Erythroblast (primary cell): ENCODE data around the gene THBS1.

Experiments used
- DNase-seq, 2 experiments: peaks; one replicate each; lab custom pipeline; 2025; lab: John Stamatoyannopoulos, UW
- GATA1 ChIP-seq: IDR thresholded peaks from 2 replicates; pipeline ENCODE4 v1.6.1; 2011; ENCODE audit warnings: low read depth, mild to moderate bottlenecking, control low read depth, low read length, moderate library complexity
- POLR2A ChIP-seq: IDR thresholded peaks from 2 replicates; pipeline ENCODE4 v1.6.1; 2011; ENCODE audit warnings: mild to moderate bottlenecking, low read length

THBS1 gene

DNA sequence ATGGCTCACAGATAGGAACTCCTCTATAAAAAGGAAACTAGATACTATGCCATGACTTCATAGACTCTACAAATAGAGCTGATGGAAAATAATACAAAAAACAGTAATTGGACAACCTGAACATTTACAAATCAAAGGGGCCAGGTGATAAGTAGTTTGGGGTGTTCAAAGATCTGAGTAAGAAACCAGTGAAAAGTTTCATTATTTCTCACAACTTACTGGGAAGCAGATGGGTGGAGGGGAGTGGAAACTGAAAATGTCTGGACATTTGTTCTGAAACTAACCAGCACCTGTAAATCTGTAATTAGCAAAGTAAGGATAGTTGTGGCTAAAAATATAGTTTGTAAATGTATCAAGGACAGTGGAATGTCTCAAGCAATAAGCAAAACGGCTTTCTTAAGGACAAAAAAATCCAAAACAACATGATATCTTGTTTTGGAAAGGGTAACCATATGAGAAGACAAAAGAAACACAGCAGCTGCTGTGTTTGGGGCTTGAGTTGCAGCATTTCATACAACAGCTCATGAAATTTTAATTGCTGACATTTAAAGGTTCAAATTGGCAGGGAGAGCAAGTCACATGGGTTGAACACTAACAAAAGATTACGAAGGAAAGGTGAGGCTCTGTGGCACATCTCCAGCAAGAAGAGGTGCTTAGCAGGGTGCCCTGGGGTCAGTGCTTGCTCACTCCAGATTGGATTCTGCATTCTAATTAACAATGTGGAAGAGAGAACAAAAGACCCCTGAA, 26.8 kb upstream of the THBS1 start:
- TF ChIP-seq GATA1 (no peak), POLR2A (no peak)
- DNase-seq: no peak

DNA sequence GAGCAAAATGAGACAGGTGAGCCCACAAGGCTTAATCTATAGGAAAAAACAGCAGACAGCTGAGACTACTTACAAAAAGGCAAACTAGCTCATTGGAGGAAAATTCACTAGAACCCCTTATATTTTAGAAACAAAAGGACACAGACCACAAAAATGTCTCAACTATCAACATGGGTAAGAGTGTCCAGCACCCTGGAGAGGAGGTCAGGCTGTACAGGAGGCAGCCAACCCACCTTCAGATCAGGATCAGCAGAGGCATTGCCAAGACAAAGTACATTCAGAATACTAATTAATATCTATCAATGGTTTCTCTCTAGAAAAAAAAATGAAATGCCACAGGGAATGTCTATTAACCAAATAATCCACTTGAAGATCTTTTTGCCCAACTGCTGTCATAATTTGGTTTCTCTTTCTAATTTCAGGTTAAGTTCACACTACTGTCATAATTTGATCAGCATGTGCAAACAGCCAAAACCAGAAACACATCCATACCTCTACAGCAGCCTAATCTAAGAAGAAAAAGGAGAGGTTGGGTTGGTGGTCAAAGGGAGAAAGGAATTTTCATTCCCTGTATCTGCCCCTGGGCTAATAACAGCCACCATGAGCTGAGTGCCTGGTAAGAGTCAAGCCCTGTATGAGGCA, 26.0 kb upstream of the THBS1 start:
- no peak for DNase-seq

DNA sequence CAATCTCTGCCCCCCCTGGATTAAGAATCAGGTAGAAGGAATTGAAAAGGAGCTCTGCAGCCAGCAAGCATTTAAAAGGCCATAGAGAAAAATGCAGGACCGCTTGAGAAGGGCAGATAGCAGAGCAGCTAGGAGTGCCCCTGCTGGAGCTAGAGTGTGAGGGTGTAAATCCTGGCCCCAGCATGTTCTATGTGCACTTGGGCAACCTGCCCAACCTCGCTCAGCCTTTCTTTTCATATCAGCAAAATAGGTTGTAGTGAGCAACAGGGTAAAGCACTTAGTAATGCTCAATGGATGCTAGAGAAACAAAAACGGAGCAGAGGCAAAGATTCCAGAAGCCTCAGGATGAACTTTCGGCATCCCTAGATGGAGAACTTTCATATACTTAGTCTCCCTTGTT, 25.0 kb upstream of the THBS1 start:
- DNase-seq: no peak
- TF ChIP-seq POLR2A (no peak), GATA1 (no peak)

More for the DNA sequence above, 26.0 kb upstream of the THBS1 start:
- no peak for TF ChIP-seq GATA1
- TF ChIP-seq POLR2A: no peak

DNA sequence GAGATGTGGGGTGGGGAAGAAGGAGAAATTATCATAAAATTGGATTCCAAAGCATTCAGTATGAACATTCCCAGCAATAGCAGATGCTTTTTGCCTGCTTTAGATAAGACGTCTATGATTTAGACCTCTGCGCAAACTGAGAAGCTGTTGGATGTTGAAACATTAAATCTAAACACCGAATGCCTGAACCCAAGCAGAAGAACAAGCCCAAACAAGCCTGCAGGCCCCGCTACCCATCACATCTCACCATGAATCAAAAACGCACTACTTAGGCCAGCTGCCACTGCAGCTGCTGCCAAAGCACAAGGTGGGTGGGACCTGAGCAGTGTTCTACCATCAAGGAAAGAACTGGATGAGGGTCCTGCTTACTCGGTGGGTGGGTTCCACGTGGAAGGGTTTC, 24.4 kb upstream of the THBS1 start:
- TF ChIP-seq POLR2A: no peak
- no peak for TF ChIP-seq GATA1
- DNase-seq: no peak

DNA sequence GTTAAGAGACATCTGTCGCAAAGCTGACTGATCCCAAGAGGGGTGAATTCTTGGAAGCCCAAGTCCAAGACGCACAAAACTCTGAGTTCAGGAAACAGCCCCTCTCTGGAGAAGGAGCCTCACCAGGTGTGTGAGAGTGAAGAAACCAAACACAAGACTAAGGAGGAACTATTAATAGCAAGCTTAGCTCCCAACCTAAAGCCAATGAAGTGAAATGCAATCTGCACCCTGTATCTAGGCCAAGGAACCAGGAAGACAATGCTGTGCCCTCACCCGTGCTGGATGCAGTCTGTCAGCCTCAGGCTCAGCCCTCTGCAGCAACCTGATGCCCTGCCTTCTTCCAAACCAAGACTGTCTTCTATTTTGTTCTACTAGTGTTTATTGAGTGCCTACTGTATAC, 22.5 kb upstream of the THBS1 start:
- no peak for DNase-seq
- TF ChIP-seq GATA1 (no peak), POLR2A (no peak)

DNA sequence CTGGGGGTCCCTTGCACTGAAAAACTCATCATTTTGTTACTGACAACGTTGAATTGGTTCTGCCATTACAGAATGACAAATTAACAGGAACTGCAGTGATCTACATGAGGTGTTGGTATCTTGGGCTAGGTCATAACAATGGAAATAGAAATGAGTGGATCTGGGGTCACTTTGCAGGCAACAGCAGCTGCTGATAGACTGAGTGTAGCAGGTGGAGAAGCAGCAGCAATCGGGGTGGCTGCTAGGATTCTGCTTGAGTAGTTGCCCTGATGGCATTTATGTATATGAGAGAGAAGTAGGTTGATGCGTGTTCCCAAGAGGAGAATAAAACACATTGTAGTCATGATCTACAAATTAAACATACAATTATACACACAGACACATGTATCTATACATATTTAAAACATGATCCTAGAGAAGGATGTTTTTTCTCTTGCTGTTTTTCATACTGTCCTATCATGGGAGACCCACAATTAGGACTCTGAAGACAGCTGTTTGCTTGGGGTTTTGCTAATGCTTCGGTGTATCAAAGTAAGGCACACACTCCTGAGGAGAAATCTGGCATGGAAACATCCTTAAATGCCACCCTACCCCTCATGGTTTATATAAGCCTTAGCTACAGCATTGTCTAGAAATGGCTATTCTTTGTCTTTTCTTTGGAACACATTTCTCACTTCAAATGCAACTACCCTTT, 15.8 kb upstream of the THBS1 start:
- no peak for DNase-seq
- no peak for TF ChIP-seq GATA1
- TF ChIP-seq POLR2A: no peak

DNA sequence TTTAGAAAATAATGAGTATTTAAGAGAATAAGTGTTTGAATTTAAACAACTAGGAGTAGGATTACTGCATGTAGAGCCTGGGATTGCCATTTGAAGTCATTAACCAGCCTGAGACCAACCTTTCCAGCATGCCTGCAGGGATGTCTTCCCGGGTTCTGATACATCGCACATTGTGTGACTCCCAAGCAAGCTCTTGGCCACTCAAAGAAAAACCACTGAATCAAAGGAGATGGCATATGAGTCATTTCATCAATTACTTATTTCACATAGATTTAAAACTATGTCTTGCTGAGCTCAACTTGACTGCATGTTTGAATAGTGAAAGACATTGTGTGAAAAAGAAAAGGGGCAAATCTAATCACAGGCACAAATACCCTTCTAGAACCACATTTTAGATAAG, 15.0 kb upstream of the THBS1 start:
- TF ChIP-seq GATA1 (no peak), POLR2A (no peak)
- DNase-seq: no peak

DNA sequence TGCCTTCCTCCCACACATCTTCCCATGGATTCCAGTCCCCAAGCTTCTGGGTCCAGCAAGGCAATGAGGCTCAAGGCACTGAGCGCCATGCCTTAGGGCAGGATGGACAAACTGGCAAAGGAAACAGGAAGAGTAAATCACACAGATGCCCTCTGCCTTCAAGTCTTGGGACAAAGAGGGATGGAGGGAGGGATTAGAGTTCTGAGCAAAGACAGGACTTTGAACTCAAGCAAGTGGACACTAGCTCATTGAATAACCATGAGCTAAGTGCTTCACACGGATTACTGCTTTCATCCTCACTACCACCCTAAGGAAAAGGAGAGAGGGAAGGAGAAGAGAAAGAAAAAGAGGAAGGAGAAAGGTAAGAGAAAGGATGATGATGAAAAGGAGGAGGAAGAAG, 7.6 kb upstream of the THBS1 start:
- no peak for DNase-seq
- TF ChIP-seq POLR2A (no peak), GATA1 (no peak)

DNA sequence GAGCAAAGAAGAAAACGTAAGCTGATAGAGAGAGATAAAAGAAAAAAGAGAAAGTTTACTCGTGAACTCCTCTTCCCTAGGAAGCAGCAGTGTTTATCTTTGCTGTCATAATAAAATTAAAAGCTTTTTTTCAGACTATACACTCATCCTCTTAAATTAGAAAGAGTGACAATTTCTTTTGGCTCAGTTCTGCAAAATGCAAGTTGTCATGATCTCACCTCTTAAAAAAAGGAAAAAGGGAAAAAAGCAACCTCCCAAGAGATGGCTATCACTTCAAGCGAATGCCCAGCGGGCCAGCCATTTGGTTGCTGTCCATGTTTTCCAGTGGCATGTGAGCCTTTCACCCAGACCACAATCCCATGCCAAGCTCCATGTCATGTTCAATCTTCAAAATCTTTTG, 7.0 kb upstream of the THBS1 start:
- TF ChIP-seq GATA1: no peak
- no peak for TF ChIP-seq POLR2A
- DNase-seq: no peak

DNA sequence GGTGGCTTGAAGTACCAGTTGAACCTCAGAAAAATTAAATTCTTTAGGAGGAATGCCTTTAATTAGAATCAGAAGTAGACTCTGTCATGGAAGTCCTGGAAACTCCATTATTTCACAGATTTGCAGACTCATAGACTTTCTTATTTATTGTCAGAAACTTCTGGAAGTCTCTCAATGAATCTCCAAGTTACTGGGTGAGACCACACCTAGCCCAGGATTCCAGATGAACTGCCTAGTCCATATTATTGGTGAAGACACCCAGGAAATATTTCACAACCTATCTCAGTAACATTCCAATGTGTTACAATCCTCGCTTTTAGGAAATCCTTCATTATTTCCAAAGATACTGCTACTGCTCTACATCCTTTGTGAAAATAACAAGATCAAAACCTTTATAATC, 6.5 kb upstream of the THBS1 start:
- TF ChIP-seq POLR2A: no peak
- no peak for TF ChIP-seq GATA1
- DNase-seq: no peak

DNA sequence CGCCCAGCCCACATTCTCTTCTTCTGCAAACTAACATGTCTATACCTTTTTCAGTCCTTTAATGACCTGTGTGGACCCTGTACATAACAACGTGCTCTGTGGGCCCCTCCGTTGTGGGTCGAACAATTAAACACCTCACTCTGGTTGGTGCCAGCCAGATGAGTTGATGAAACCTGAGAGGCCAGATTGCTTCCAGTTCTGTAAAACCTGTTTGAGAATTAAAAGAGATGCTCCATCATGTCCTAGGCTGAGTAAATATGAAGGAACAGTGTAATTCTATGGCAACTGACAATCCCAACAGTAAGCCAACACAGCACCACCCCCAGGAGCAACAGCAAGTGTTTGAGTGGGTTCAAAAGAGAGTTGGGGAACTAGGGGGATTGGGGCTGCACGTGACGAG, 5.7 kb upstream of the THBS1 start:
- DNase-seq: no peak
- no peak for TF ChIP-seq POLR2A
- no peak for TF ChIP-seq GATA1

DNA sequence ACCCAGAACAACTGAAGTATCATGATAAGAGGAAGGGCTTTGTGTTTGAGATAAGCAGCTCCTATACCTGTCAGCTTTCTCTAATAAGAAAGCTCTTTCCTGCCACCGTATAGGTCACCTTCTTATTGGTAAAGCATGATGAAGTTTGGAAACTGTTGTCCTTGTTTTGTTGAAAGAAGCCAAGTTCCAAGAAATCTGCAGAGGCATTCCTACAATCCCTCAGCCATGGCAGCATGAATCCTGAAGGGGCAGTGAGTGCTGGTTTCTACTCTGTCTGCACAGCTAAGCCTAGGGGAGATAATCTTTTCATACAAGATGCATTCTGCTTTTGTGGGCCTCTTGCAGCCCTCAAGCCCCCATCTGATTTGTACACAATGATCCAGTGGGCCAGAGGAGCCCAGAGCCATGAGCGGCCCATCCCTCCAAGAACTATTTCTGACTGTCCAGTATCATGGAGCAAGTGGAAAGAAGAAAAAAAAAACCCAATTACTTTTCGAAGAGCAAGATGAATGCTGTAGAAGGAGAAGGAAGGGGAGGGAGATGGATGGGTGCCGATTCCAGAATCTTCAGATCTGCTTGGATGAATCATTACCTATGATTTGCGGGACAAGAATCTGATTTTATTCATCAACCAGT, 1.9 kb upstream of the THBS1 start:
- TF ChIP-seq POLR2A (no peak), GATA1 (no peak)
- no peak for DNase-seq

DNA sequence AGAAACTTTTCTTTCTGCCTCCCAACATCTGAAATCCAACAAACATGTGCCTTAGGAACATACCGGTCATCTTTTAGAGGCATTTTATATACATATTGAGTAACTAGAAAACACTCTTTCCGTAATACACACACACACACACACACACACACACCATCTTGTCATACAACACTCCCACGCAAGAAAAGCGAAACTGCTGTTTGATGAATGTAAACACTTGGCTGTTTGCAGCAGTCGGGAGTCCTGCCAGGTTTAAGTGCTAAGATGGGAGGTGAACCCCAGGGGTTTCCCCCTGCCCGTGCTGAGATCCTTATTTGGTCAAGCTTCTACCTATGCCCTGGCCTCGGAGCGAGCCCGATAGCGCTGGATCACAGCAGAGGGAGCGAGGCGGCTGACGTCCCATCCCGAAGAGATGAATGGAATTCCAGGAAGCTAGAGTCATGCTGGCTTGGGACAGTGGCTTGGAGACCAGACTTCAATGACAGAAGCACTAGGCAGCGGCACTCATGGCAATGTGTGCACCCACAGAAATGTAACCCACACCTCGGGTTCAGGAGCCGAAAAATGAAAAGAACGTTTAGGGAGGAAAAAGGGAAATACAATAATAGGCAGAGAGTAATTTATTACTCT, 1.3 kb upstream of the THBS1 start:
- TF ChIP-seq GATA1 (no peak), POLR2A (no peak)
- DNase-seq: no peak
